Right lobe of liver (tissue), 4 donors: ENCODE measurements around the gene SHISA6.

Experiments
- POLR2A ChIP-seq: fragments of 450-650 bp; IDR thresholded peaks from one replicate; pipeline ENCODE4 v1.6.1; 2017; ENCODE audit warnings: antibody characterized with exemption, mild to moderate bottlenecking
- TF ChIP-seq, protein P1 (sequence below), 4 donors: fragments of 200-600 bp in 3 of 4; fragments of 450-650 bp in 1 of 4; IDR thresholded peaks; one replicate each; pipeline versions ENCODE4 v1.5.1 to v1.8.0; 2016 to 2022; ENCODE audit warnings: antibody characterized with exemption in 4 of 4, mild to moderate bottlenecking in 2 of 4
- donor health status: DM: no; HTN: no; CAD: no.
- donor health status: DM: no; HTN: no; CAD: no.
- donor health status: DM: no; HTN: yes; CAD: no.

DNA sequence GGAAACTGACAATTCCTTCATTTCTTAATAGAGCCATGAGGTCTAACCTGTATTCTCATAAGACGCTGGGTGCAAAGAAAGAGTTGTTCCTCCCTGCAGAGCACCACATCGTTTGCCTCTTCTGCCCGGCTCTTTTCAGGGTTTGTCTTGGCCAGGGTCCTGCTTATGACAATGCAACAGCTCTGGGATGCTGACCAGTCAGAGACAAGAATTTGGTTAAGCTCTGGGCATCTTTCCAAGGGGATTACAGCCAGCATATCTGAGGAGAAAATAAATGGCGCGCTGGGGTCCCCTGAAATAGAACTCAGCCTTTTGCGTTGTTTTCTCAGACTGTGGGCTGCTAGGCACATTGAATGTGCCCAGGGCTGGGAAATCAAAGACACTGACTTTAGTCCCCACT lies 128.6 kb downstream of the SHISA6 start:
- TF ChIP-seq, protein P1, sequence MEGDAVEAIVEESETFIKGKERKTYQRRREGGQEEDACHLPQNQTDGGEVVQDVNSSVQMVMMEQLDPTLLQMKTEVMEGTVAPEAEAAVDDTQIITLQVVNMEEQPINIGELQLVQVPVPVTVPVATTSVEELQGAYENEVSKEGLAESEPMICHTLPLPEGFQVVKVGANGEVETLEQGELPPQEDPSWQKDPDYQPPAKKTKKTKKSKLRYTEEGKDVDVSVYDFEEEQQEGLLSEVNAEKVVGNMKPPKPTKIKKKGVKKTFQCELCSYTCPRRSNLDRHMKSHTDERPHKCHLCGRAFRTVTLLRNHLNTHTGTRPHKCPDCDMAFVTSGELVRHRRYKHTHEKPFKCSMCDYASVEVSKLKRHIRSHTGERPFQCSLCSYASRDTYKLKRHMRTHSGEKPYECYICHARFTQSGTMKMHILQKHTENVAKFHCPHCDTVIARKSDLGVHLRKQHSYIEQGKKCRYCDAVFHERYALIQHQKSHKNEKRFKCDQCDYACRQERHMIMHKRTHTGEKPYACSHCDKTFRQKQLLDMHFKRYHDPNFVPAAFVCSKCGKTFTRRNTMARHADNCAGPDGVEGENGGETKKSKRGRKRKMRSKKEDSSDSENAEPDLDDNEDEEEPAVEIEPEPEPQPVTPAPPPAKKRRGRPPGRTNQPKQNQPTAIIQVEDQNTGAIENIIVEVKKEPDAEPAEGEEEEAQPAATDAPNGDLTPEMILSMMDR (IDR thresholded peaks at IDR 0.05), result no peak
- no peak for TF ChIP-seq POLR2A
